Measurements from ENCODE around the gene BST2.

GRCh38 chr19:17431417-17431816 lies 26.0 kb upstream of the BST2 start:
- TF ChIP-seq CTCF (IDR thresholded peaks at IDR 0.05) (no peak), POLR2A (IDR thresholded peaks at IDR 0.05; ENCODE audit: low read depth) (no peak)
